Liver (tissue), 3 donors: ENCODE results near the gene WBP2.

Source experiments
- ATF3 ChIP-seq: IDR thresholded peaks from 2 replicates; pipeline ENCODE4 v1.6.1; 2016; ENCODE audit warnings: antibody characterized with exemption
- CTCF ChIP-seq: fragments of 150-350 bp; IDR thresholded peaks from 2 replicates; pipeline ENCODE4 v1.5.1; 2017; ENCODE audit warnings: improper control_type of control experiment, low read depth, low read length; ENCODE audit not compliant: missing input control
- GABPA ChIP-seq, 2 donors: IDR thresholded peaks in 1 of 2; conservative IDR thresholded peaks in 1 of 2; 2 replicates each; pipeline ENCODE4 v1.6.1; 2016; ENCODE audit warnings: antibody characterized with exemption in 2 of 2, mild to moderate bottlenecking in 1 of 2, moderate library complexity in 1 of 2
- RAD21 ChIP-seq, 2 donors: IDR thresholded peaks; 2 replicates each; pipeline ENCODE4 v1.6.1; 2016; ENCODE audit warnings: antibody characterized with exemption in 2 of 2, mild to moderate bottlenecking in 2 of 2
- RXRA ChIP-seq, 2 donors: IDR thresholded peaks; 2 replicates each; pipeline ENCODE4 v1.6.1; 2017 to 2018; ENCODE audit warnings: antibody characterized with exemption in 2 of 2, mild to moderate bottlenecking in 1 of 2
- SP1 ChIP-seq: IDR thresholded peaks from 2 replicates; pipeline ENCODE4 v1.6.1; 2018; ENCODE audit warnings: antibody characterized with exemption, mild to moderate bottlenecking
- TF ChIP-seq, protein P1 (sequence below): IDR thresholded peaks from 2 replicates; pipeline ENCODE4 v1.6.1; 2016; ENCODE audit warnings: antibody characterized with exemption
- donor health status: healthy.
- donor health status: healthy.

DNA sequence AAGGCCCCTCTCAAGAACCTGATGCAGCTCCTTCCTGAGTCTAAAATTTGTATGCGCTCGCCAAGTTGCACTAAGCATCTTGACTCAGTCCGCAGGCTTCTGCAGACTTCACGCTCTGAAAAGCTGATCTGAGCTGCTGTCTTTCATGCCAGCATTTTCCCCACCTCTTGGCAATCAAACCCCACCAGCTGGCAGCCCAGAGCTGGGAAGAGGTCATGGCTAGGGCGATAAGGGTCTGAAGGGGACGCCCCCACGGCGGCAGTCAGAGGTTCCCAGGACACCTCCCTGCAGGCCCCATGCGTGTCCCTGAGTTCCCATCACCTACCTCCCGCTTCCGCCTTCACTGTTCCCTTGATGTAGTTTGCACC, 5.9 kb downstream of the WBP2 start:
- no peak for TF ChIP-seq CTCF
- TF ChIP-seq GABPA (IDR thresholded peaks at IDR 0.05 in 1 of 2, conservative IDR thresholded peaks at IDR 0.05 in 1 of 2), result no peak
- no peak for TF ChIP-seq RXRA (IDR thresholded peaks at IDR 0.05)
- no peak for TF ChIP-seq SP1
- no peak for TF ChIP-seq RAD21 (IDR thresholded peaks at IDR 0.05)
- TF ChIP-seq ATF3, result no peak
- TF ChIP-seq, protein P1, sequence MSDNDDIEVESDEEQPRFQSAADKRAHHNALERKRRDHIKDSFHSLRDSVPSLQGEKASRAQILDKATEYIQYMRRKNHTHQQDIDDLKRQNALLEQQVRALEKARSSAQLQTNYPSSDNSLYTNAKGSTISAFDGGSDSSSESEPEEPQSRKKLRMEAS, result no peak
